Fibroblast of skin of left quadriceps (primary cell): ENCODE results near the gene ITGB1BP1.

Experiments used
- DNase-seq, 2 experiments: peaks; one replicate each; pipeline ENCODE4 v3.0.0-alpha.2; 2013; ENCODE audit warnings: low read depth in 2 of 2

Gene ITGB1BP1

GRCh38 chr2:9423100-9423921 is at the start of gene ITGB1BP1, which contains the start of gene CPSF3:
ITGB1BP1 (minus strand) TSS chr2:9423528; CDS start chr2:9418697, 4,831 bp downstream.
CPSF3 (plus strand) TSS chr2:9423654; CDS start chr2:9423774, 120 bp downstream.
- peak; percentile 96 for DNase-seq

- DNase-seq: no peak
These were observed 49.2 kb upstream of the ITGB1BP1 start for GRCh38 chr2:9472511-9472910.

DNA sequence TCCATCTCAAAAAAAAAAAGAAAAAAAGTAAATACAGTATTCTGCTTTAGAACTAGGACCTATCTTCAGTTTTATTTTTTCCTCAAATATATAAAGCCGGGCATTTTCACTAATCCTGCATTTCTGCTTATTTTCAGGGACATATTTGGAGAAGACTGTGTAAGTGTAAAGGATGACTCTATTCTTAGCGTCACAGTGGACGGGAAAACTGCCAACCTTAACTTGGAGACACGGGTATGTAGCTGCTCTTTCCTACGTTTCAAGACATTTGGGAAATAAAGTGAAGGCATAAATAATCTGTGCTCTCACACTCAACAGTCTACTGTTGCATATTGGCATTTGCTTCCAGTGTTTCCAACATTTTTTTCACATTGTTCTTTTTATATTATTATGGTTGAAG is 47.9 kb upstream of the ITGB1BP1 start:
- no peak for DNase-seq

DNA sequence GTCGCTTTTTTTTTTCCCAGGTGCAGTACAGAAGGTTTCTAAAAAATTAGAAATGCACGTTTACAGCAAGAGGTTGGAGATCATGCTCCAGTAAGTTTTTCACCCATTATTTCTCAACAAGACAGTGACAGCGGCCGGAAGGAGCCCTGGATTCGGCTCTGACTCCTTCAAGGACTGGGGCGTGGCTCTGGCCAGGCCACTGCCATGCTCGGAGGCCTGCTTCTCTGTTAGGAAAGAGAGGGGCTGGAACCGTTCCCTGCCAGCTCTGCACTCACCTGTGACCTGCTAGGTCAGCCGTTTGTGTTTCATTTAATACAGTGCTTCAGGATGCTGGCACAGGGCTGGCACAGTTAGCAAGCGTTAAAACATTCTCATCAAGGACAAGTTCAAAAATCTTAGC is 44.4 kb upstream of the ITGB1BP1 start:
- DNase-seq: no peak

GRCh38 chr2:9466147-9466683 is 42.9 kb upstream of the ITGB1BP1 start:
- DNase-seq: no peak

- no peak for DNase-seq
These were observed 41.8 kb upstream of the ITGB1BP1 start for GRCh38 chr2:9465170-9465569.

DNA sequence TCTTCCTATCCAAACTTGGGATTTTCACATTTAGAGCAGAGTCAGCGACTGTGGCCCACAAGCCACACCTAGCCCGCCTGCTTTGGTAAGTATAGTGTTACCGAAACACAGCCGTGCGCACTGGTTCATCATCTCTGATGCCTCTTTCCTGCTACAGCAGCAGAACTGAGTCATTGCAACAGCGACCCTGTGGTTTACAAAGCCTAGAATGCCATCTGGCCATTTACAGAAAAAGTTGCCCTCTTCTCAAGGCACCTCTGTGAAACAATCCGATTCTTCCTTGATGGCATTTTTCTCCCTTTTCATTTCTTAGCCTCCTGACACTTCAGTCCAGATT is 40.3 kb upstream of the ITGB1BP1 start:
- DNase-seq: no peak

- no peak for DNase-seq
These were observed 39.8 kb upstream of the ITGB1BP1 start for GRCh38 chr2:9462886-9463697.

- no peak for DNase-seq
These were observed 39.0 kb upstream of the ITGB1BP1 start for GRCh38 chr2:9462313-9462712.

GRCh38 chr2:9461079-9461478 is 37.8 kb upstream of the ITGB1BP1 start:
- DNase-seq: no peak

DNA sequence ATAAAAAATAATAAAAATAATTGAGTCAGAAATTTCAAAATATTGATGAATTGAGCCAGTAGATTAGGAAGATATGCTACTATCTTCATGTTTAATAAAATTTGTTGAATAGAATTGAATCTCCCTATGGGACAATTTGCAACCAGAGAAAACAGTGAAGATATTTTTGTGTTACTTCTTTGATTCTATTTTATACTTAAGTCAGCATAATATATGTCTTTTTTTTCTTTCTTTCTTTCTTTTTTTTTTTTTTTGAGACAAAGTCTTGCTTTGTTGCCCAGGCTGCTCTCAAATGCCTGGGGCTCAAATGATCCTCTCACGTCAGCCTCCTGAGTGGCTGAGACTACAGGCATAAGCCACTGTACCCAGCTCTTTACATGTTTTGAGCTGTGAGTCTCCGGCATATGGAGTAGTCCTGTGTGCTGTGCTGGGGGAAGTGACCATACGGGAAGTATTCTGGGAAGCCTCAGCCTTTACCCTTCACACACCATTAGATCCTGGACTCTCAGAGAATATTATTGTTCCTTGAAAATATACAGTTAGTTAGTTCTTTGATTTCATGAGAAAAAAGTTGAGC is 37.2 kb upstream of the ITGB1BP1 start:
- no peak for DNase-seq

- DNase-seq: no peak
These were observed 27.9 kb upstream of the ITGB1BP1 start for GRCh38 chr2:9451231-9451630.

DNA sequence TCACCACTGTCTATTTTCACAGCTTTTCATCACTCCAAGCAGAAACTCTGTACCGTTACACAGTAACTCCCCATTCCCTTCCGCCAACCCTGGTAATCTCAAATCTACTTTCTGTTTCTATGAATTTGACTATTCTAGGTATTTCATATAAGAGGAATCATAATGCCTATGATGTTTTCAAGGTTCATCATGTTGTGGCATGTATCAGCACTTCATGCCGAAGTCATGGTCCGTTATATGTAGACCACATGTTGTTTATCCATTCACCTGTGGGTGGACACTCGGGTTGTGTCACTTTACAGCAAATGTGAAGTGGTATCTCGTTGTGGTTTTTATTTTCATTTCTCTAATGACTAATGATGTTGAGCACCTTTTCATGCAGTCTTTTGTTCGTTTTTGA is 21.8 kb upstream of the ITGB1BP1 start:
- DNase-seq: no peak

GRCh38 chr2:9443526-9443925 is 20.2 kb upstream of the ITGB1BP1 start:
- DNase-seq: no peak

- DNase-seq: no peak
These were observed 18.2 kb upstream of the ITGB1BP1 start for GRCh38 chr2:9441556-9441955.

DNA sequence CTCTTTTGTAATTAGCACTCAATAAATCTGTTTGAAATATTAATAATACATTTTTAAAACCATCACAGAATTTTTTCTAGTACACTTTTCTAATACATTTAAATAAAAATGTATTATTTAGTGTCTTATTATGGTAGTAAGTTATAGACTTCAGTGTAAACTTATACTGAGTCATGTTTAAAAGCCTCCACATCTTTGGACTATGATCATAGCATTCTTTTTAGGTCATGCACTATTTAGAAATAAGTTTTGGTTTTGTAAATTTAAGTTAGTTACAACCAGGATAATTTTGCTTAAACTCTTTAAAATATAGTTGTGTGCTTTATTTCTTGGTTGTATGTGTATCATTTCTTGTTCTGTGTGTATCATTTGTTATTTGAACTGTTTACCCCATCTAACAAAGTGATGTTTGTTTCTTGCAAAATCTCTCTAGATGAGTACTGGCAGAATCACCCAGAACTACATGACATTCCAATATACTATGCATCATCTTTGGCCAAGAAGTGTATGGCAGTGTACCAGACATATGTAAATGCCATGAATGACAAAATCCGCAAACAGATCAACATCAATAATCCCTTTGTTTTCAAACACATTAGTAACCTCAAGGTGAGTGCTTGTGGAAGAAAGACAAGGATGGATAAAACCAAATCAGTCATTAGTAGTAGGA is 16.9 kb upstream of the ITGB1BP1 start:
- no peak for DNase-seq

DNA sequence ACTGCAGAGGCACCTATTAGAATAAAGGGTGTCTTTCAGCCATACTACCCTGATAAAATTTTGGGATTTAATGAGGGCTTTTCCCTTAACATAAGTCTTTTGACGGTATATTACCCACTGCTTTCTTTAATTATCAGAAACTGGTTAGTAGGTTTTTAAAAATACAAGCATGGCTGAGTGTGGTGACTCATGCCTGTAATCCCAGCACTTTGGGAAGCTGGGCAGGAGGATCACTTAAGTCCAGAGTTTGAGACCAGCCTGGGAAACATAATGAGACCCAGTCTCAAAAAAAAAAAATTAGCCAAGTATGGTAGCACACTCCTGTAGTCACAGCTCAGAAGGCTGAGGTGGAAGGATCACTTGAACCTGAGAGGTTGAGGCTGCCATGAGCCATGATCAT is 16.2 kb upstream of the ITGB1BP1 start:
- DNase-seq: no peak

DNA sequence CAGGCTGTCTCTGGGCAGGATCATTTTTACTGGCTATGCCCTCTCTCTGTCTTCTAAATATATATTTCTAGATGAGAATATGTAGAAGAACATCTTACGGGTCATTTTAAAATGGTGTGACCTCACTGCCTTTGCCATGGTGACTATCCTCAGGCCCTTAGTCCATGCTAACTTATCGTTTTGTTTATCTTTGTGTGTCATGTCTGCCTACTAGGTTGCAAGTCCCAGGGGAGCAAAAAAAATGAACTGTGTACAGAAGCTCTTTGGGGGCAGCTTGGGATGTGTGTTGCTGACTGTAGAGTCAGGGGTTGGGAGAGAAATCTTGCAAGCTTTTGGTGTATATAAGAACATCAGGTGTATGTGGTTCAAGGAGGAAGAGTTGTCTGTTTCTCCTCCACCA is 11.2 kb upstream of the ITGB1BP1 start:
- no peak for DNase-seq

DNA sequence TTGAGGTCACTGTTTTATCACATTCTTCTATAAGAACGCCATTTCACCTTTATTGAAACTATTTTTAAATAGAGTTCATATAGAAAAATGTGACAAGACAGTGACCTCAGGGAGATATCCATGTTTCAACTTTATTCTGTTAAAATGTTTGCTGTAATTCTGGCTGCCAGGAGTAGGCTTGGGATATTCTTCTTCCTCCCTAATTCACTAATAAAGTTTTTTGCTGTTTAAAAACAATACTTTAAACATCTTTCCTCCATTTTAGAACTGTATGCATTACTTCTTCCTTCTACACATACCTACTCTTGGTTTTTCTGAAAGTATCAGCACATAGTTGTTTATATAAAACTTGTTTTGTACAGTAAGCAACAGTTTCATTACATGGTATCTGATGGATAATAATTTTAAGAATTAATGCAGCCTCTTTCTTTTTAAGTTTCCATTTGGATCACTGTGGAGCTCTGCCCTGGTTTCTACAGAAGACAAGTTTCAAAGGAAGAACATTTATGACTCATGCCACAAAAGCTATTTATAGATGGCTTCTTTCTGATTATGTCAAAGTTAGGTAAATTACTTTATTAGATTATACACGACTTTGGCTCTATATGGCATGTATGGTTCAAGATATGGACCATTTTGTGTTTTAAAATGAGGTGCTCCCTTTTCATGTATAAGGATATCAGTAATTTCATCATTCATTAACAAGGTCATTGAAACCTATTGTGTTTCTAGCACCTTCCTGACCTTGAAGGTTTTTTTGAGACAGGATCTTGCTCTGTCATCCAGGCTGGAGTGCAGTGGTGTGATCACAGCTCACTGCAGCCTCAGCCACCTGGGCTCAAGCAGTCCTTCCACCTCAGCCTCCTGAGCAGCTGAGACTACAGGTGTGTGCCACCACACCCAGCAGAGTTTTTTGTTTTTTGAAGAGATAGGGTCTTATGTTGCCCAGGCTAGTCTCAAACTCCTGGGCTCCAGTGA is 7.3 kb upstream of the ITGB1BP1 start:
- DNase-seq: no peak

DNA sequence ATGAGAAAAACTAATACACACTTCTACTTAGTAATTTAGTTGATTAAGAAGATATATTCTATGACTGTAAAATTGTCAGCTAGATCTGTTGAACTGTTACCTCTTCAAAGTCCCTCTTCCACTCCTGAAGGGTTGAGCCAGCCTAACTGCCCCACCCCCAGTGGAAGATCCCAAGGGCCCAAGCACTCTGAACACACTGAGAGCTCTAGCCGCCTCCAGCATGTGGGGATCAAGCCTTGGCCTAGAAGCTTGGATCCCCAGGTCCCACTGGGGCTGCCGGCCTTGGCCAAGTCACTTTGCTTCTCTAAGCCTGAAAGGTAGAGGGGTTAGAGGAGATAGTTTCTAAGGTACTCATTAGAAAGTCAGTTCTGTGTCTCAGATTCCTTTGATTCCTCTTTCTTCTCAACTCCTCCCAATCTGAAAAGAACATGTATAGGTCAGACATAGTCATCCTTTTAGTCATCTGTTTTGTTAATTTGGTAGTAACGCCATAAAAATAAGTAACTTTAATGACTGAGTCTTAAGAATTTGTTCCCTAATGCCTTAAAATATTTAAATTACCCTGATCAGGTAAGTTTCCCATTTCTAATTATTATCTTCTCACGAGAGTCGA is 5.7 kb upstream of the ITGB1BP1 start:
- DNase-seq: no peak
